Measurements from ENCODE around the gene PSMB9.
"Not testable (repeated sequence)": the region's sequence is repeated elsewhere in the genome, so short reads cannot be mapped to it uniquely, and the experiment has no call there.

PSMB9 gene

GRCh38 chr6:32857156-32857891 lies 3.3 kb downstream of the PSMB9 start:
- H3K27me3 Mint-ChIP-seq, result no peaks in the 10 kb centered on the region
- no peaks in the 10 kb centered on the region for H3K9me3 Mint-ChIP-seq
- H3K4me3 Mint-ChIP-seq, result peak overlapping the region; percentile 1
- H3K27ac Mint-ChIP-seq, result peak overlapping the region; percentile 22
- no peak for DNase-seq
- peaks cover 50% of the 10 kb centered on the region for H3K4me1 Mint-ChIP-seq
- CTCF ChIA-PET, result interaction anchor here (0.5 to 8.0 kb wide), 6 partner anchors 9 to 98 kb away, joined by 3 to 158 read pairs (median 4); partner anchors contain the start of gene TAP2
- H3K36me3 Mint-ChIP-seq, result peaks cover 72% of the 10 kb centered on the region

GRCh38 chr6:32858194-32858593 lies 4.2 kb downstream of the PSMB9 start:
- no peak overlapping the region for H3K4me3 Mint-ChIP-seq
- peaks cover 67% of the 10 kb centered on the region for H3K36me3 Mint-ChIP-seq
- no peaks in the 10 kb centered on the region for H3K27me3 Mint-ChIP-seq
- peaks cover 51% of the 10 kb centered on the region for H3K4me1 Mint-ChIP-seq
- no peaks in the 10 kb centered on the region for H3K9me3 Mint-ChIP-seq
- CTCF ChIA-PET, result interaction anchor here (1.0 to 8.0 kb wide), 4 partner anchors 8 to 75 kb away, joined by 3 to 158 read pairs (median 43); partner anchors contain the start of gene TAP2
- no peak for DNase-seq
- peak overlapping the region; percentile 22 for H3K27ac Mint-ChIP-seq

GRCh38 chr6:32860674-32861073 lies 6.7 kb downstream of the PSMB9 start:
- Mint-ChIP-seq H3K4me3 (no peak overlapping the region), H3K9me3 (no peaks in the 10 kb centered on the region), H3K36me3 (peaks cover 63% of the 10 kb centered on the region), H3K27me3 (no peaks in the 10 kb centered on the region), H3K27ac (no peak overlapping the region), H3K4me1 (peaks cover 54% of the 10 kb centered on the region)
- CTCF ChIA-PET, result interaction anchor here (8.0 kb wide), 1 partner anchor 21 kb away, joined by 158 read pairs; the partner anchor contains the start of gene TAP2
- no peak for DNase-seq

- CTCF ChIA-PET, result interaction anchor here (6.9 to 10.0 kb wide), 2 partner anchors 6 to 23 kb away, joined by 81 to 184 read pairs; partner anchors contain the start of genes PSMB9, TAP1 and TAP2
- H3K4me3 Mint-ChIP-seq, result no peak overlapping the region
- no peaks in the 10 kb centered on the region for H3K27me3 Mint-ChIP-seq
- no peak for DNase-seq
- H3K27ac Mint-ChIP-seq, result no peak overlapping the region
- peaks cover 56% of the 10 kb centered on the region for H3K4me1 Mint-ChIP-seq
- no peaks in the 10 kb centered on the region for H3K9me3 Mint-ChIP-seq
- H3K36me3 Mint-ChIP-seq, result peaks cover 49% of the 10 kb centered on the region
These were observed 8.7 kb downstream of the PSMB9 start for GRCh38 chr6:32862725-32863124.

- CTCF ChIA-PET, result interaction anchor here (0.7 to 10.0 kb wide), 3 partner anchors 9 to 108 kb away, joined by 3 to 184 read pairs (median 81); partner anchors contain the start of genes PSMB9, TAP1 and TAP2
- no peak overlapping the region for H3K4me3 Mint-ChIP-seq
- peaks cover 7% of the 10 kb centered on the region for H3K27me3 Mint-ChIP-seq
- DNase-seq, result no peak
- no peaks in the 10 kb centered on the region for H3K9me3 Mint-ChIP-seq
- peaks cover 21% of the 10 kb centered on the region for H3K36me3 Mint-ChIP-seq
- H3K27ac Mint-ChIP-seq, result peak overlapping the region; percentile 91
- H3K4me1 Mint-ChIP-seq, result peaks cover 38% of the 10 kb centered on the region
These were observed 11.9 kb downstream of the PSMB9 start for GRCh38 chr6:32865724-32866443.

GRCh38 chr6:32867022-32867477 lies 13.1 kb downstream of the PSMB9 start:
- Mint-ChIP-seq H3K9me3 (no peaks in the 10 kb centered on the region), H3K4me3 (peak overlapping the region; percentile 17), H3K36me3 (peaks cover 16% of the 10 kb centered on the region), H3K4me1 (peaks cover 38% of the 10 kb centered on the region), H3K27me3 (peaks cover 7% of the 10 kb centered on the region), H3K27ac (peak overlapping the region; percentile 91)
- CTCF ChIA-PET, result interaction anchor here (0.8 to 10.0 kb wide), 22 partner anchors 8 to 627 kb away, joined by 3 to 184 read pairs (median 6); partner anchors contain the start of genes HLA-DMA, HLA-DMB, HLA-DQB1 and PSMB8
- no peak for DNase-seq

- peaks cover 14% of the 10 kb centered on the region for H3K36me3 Mint-ChIP-seq
- CTCF ChIA-PET, result interaction anchor here (0.7 to 10.0 kb wide), 43 partner anchors 7 to 628 kb away, joined by 3 to 184 read pairs (median 4); partner anchors contain the start of genes HLA-DMA, HLA-DMB, HLA-DQB1 and PSMB8
- no peaks in the 10 kb centered on the region for H3K9me3 Mint-ChIP-seq
- peaks cover 38% of the 10 kb centered on the region for H3K4me1 Mint-ChIP-seq
- H3K4me3 Mint-ChIP-seq, result no peak overlapping the region
- no peak for DNase-seq
- peaks cover 7% of the 10 kb centered on the region for H3K27me3 Mint-ChIP-seq
- peak overlapping the region; percentile 91 for H3K27ac Mint-ChIP-seq
These were observed 13.7 kb downstream of the PSMB9 start for GRCh38 chr6:32867554-32868256.

GRCh38 chr6:32868257-32868788 lies 14.3 kb downstream of the PSMB9 start:
- Mint-ChIP-seq H3K4me1 (peaks cover 35% of the 10 kb centered on the region), H3K4me3 (no peak overlapping the region), H3K27ac (no peak overlapping the region), H3K36me3 (peaks cover 10% of the 10 kb centered on the region), H3K9me3 (no peaks in the 10 kb centered on the region), H3K27me3 (peaks cover 7% of the 10 kb centered on the region)
- peak; percentile 91 for DNase-seq
- CTCF ChIA-PET, result interaction anchor here (0.7 to 10.0 kb wide), 45 partner anchors 9 to 455 kb away, joined by 3 to 184 read pairs (median 4); partner anchors contain the start of genes HLA-DMA, HLA-DMB, HLA-DQB1 and PSMB8

- H3K4me3 Mint-ChIP-seq, H3K4me1 Mint-ChIP-seq, H3K27ac Mint-ChIP-seq, H3K36me3 Mint-ChIP-seq, H3K9me3 Mint-ChIP-seq, DNase-seq: not testable (repeated sequence)
- CTCF ChIA-PET, result interaction anchor here (0.6 to 1.6 kb wide), 2 partner anchors 36 to 87 kb away, joined by 3 to 4 read pairs; partner anchors contain the start of gene TAP2
- H3K27me3 Mint-ChIP-seq, result peaks cover 16% of the 10 kb centered on the region
These were observed 20.0 kb downstream of the PSMB9 start for GRCh38 chr6:32873947-32874346.

- no peak overlapping the region for H3K27ac Mint-ChIP-seq
- no peaks in the 10 kb centered on the region for H3K9me3 Mint-ChIP-seq
- H3K4me1 Mint-ChIP-seq, result no peaks in the 10 kb centered on the region
- no peak for DNase-seq
- H3K4me3 Mint-ChIP-seq, result no peak overlapping the region
- H3K27me3 Mint-ChIP-seq, result peaks cover 16% of the 10 kb centered on the region
- peaks cover 7% of the 10 kb centered on the region for H3K36me3 Mint-ChIP-seq
- CTCF ChIA-PET, result interaction anchor here (0.8 to 2.4 kb wide), 5 partner anchors 8 to 108 kb away, joined by 3 to 10 read pairs (median 4); partner anchors contain the start of gene TAP2
These were observed 22.6 kb downstream of the PSMB9 start for GRCh38 chr6:32876603-32877002.

GRCh38 chr6:32879691-32880090 lies 25.7 kb downstream of the PSMB9 start:
- no peak for DNase-seq
- no peaks in the 10 kb centered on the region for H3K9me3 Mint-ChIP-seq
- H3K27me3 Mint-ChIP-seq, result peaks cover 17% of the 10 kb centered on the region
- H3K36me3 Mint-ChIP-seq, result peaks cover 7% of the 10 kb centered on the region
- H3K4me3 Mint-ChIP-seq, result no peak overlapping the region
- no peak overlapping the region for H3K27ac Mint-ChIP-seq
- H3K4me1 Mint-ChIP-seq, result no peaks in the 10 kb centered on the region
- CTCF ChIA-PET, result interaction anchor here (0.8 to 4.5 kb wide), 4 partner anchors 10 to 105 kb away, joined by 3 to 30 read pairs (median 4); partner anchors contain the start of genes HLA-DMA and TAP2

GRCh38 chr6:32880962-32881361 lies 27.0 kb downstream of the PSMB9 start:
- H3K4me1 Mint-ChIP-seq, H3K27ac Mint-ChIP-seq, DNase-seq, H3K4me3 Mint-ChIP-seq, H3K9me3 Mint-ChIP-seq, H3K36me3 Mint-ChIP-seq: not testable (repeated sequence)
- CTCF ChIA-PET, result interaction anchor here (0.7 to 4.5 kb wide), 8 partner anchors 40 to 104 kb away, joined by 3 to 30 read pairs (median 4); partner anchors contain the start of gene HLA-DMA
- H3K27me3 Mint-ChIP-seq, result peaks cover 17% of the 10 kb centered on the region

GRCh38 chr6:32882879-32883250 lies 28.9 kb downstream of the PSMB9 start:
- CTCF ChIA-PET, result interaction anchor here (0.5 to 4.5 kb wide), 4 partner anchors 51 to 107 kb away, joined by 3 to 30 read pairs (median 6); partner anchors contain the start of gene HLA-DMA
- Mint-ChIP-seq H3K4me1 (no peaks in the 10 kb centered on the region), H3K4me3 (no peak overlapping the region), H3K27ac (no peak overlapping the region), H3K36me3 (peaks cover 5% of the 10 kb centered on the region), H3K27me3 (peaks cover 26% of the 10 kb centered on the region), H3K9me3 (no peaks in the 10 kb centered on the region)
- DNase-seq, result no peak

Measured in activated naive CD4-positive, alpha-beta T cell treated with anti-CD3 and anti-CD28 coated beads, Interleukin-2, amount 10 ng/mL, durations not matched to agents 7 days and 5 days (primary cell).